BJ (cell line): ENCODE data around the gene MAGIX. TPM values are rescaled to one million over a fixed set of nuclear protein-coding genes. Genes with fewer than 3 reads are reported as not detected.

Source experiments
- CTCF ChIA-PET: fragments of 350-600 bp; formaldehyde crosslinking; extraction: SDS; loops from one replicate; lab custom pipeline; 2021; ENCODE audit warnings: antibody characterized with exemption, inconsistent platforms; lab: Yijun Ruan, JAX
- POLR2A ChIA-PET: fragments of 300-600 bp; sonication (Branson Sonifier 250); formaldehyde crosslinking; extraction: SDS; loops from one replicate; lab custom pipeline; 2021; ENCODE audit warnings: antibody characterized with exemption; lab: Charles Lee
- DNase-seq: peaks from one replicate; pipeline ENCODE4 v3.0.0-alpha.2; 2011; ENCODE audit warnings: low read depth
- H3K27me3 ChIP-seq: 2 replicates; pipeline ENCODE4 v1.6.0; 2011; ENCODE audit warnings: low read length; ENCODE audit not compliant: control insufficient read depth, insufficient read depth
- H3K36me3 ChIP-seq: 2 replicates; pipeline ENCODE4 v1.5.1; 2011; ENCODE audit warnings: low read length; ENCODE audit not compliant: control insufficient read depth, insufficient read depth
- H3K4me3 ChIP-seq: 2 replicates; pipeline ENCODE4 v1.5.1; 2011; ENCODE audit warnings: low read depth, mild to moderate bottlenecking, control low read depth, low read length
- polyA plus RNA-seq: library from polyadenylated mRNA; depleted of rRNA; stranded (reverse); fragments of >200 nt; gene quantifications from 2 replicates; pipeline ENCODE4 v1.2.3, GENCODE V29; 2011
- TF ChIP-seq, protein P1 (sequence below): IDR thresholded peaks from 2 replicates; pipeline ENCODE4 v1.5.1; 2011; ENCODE audit warnings: low read depth, mild to moderate bottlenecking, control low read depth, inconsistent platforms, low read length, moderate library complexity; ENCODE audit not compliant: insufficient read depth

The MAGIX gene
- polyA plus RNA-seq, 1 experiment, result 0.67 TPM

DNA sequence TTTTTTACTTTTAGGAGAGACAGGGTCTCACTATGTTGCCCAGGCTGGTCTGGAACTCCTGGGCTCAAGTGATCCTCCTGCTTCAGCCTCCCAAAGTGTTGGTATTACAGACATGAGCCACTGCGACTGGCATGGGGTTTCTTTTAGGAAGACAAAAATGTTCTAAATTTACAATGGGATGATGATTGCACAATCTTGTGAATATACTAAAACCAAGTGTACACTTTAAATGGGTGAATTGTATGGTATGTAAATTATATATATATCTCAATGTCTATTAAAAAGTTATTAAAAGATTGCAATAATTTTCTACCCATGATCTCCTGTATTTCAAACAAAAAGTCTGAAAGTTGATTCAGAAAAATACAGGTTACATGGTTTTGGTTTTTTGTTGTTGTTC lies 9.1 kb upstream of the MAGIX start:
- ChIA-PET POLR2A (no interaction called here), CTCF (no interaction called here)
- Histone ChIP-seq H3K4me3 (no peak overlapping the region), H3K27me3 (no peaks in the 10 kb centered on the region), H3K36me3 (no peaks in the 10 kb centered on the region)
- TF ChIP-seq, protein P1, sequence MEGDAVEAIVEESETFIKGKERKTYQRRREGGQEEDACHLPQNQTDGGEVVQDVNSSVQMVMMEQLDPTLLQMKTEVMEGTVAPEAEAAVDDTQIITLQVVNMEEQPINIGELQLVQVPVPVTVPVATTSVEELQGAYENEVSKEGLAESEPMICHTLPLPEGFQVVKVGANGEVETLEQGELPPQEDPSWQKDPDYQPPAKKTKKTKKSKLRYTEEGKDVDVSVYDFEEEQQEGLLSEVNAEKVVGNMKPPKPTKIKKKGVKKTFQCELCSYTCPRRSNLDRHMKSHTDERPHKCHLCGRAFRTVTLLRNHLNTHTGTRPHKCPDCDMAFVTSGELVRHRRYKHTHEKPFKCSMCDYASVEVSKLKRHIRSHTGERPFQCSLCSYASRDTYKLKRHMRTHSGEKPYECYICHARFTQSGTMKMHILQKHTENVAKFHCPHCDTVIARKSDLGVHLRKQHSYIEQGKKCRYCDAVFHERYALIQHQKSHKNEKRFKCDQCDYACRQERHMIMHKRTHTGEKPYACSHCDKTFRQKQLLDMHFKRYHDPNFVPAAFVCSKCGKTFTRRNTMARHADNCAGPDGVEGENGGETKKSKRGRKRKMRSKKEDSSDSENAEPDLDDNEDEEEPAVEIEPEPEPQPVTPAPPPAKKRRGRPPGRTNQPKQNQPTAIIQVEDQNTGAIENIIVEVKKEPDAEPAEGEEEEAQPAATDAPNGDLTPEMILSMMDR, result no peak
- no peak for DNase-seq

DNA sequence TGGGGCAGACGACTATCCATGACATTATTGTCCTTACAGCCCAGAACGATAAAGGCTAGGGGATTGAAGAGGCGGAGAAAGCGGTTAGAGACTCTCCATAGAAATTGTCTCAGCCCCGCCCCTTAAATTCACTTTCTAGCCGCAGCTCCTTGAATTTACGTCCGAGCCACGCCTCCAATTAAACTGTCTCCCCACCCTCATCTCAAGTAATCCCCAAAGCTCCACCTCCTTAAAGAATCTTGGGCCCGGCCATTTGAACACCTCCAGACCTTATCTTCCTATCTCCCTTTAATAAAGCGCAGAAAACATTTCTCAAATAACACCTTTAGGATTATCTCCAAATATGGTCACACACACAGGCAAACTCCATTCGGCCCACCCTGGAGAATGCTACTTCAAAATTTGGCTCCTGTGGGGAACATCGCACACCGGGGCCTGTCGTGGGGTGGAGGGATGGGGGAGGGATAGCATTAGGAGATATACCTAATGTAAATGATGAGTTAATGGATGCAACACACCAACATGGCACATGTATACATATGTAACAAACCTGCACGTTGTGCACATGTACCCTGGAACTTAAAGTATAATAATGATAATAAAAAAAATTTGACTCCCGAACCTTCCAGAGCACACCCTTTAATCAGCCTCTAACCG lies 7.2 kb upstream of the MAGIX start:
- TF ChIP-seq, protein P1, result no peak
- H3K27me3 ChIP-seq, result no peaks in the 10 kb centered on the region
- CTCF ChIA-PET, result interaction anchor here (0.6 to 1.4 kb wide), 4 partner anchors 13 to 846 kb away, joined by 3 to 4 read pairs (median 4); no protein-coding TSS in a partner anchor
- POLR2A ChIA-PET, result interaction anchor here (0.6 to 0.7 kb wide), 2 partner anchors 234 to 418 kb away, joined by 3 to 9 read pairs; no protein-coding TSS in a partner anchor
- H3K4me3 ChIP-seq, result peak overlapping the region; percentile 32
- DNase-seq, result no peak
- H3K36me3 ChIP-seq, result no peaks in the 10 kb centered on the region

DNA sequence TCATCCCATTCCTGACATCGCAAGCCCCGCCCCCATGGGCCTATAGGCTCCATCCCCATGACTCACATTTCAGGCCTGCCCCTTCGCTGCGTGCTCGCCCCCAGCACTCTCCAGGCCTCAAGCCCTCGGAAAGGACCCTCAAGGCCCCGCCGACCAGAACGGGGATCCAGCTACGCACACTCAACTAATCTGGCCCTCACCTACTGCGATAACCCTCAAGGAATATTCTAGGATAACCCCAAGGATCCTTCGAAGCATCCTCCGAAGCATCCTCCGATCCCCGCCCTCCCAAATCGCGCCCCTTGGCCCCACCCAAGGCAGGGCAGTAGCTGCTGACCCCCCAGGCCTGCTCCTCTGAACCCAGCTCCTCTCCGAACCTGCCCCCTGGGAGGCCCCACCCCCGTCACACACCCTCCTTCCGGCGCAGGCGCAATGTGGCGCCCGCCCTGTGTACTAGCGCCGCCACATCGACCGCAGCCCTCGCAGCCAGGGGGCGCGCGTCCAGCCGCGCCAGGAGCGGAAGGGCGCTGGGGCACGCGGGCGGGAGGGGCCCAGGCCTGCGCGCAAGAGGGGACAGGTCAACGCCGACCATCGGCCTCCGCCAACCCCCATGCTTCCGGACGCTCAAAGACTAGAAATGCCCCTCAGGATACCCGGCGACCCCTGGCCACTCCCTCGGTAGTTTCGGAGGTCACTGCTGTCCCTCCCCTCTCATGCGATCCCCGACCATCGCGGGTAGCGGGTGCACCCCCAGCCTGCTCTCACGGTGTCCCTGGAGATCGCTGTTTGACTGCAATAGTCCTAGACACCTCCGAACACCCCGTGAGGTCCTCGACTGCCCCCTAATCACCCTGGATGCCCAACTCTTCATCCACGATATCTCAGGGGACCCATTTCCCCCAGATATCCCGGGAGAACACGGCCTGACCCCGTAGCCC lies 6.4 kb upstream of the MAGIX start:
- H3K27me3 ChIP-seq, result no peaks in the 10 kb centered on the region
- H3K4me3 ChIP-seq, result peak overlapping the region; percentile 58
- CTCF ChIA-PET, result interaction anchor here (1.0 to 1.4 kb wide), 3 partner anchors 14 to 36 kb away, joined by 4 read pairs; no protein-coding TSS in a partner anchor
- TF ChIP-seq, protein P1, result peak; percentile 61
- no peaks in the 10 kb centered on the region for H3K36me3 ChIP-seq
- POLR2A ChIA-PET, result interaction anchor here (0.6 to 0.7 kb wide), 2 partner anchors 235 to 419 kb away, joined by 3 to 9 read pairs; no protein-coding TSS in a partner anchor
- peak; percentile 23 for DNase-seq

DNA sequence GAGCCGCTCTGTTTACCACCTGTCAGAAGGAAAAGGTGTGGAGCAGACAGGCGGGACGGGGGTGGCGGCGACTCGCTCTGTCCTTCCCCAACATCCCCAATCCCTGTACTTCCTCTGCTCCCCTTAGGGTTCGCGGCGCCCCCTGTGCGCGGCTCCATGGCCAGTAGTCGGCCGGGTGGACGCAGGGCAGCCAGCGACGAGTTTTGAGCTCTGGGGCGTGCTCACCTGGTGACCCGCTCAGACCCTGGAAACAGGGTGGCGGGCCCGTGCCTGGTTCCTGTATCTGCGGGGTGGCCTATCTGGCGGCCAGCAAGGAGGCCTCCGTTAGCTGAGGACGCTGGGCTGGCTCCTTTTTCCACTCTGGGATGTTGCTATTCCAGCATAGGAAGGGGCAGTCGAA lies 5.4 kb upstream of the MAGIX start:
- DNase-seq, result no peak
- TF ChIP-seq, protein P1, result no peak
- CTCF ChIA-PET, result interaction anchor here (0.8 kb wide), 1 partner anchor 9 kb away, joined by 3 read pairs; no protein-coding TSS in a partner anchor
- Histone ChIP-seq H3K36me3 (no peaks in the 10 kb centered on the region), H3K4me3 (no peak overlapping the region), H3K27me3 (no peaks in the 10 kb centered on the region)
- POLR2A ChIA-PET, result no interaction called here

DNA sequence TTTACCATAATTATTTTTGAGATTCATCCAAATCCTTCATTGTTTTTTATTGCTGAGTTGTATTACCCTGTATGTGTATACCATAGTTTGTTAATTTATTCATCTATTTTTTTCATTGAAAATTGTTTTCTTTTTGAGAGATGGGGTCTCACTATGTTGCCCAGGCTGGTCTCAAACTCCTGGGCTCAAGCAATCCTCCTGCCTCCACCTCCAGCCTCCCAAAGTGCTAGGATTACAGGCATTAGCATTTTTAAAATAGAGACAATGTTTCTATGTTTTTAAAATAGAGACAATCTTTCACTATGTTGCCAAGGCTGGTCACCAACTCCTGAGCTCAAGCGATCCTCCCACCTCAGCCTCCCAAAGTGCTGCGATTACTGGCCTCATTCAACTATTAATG lies 1.6 kb upstream of the MAGIX start:
- H3K36me3 ChIP-seq, result no peaks in the 10 kb centered on the region
- H3K4me3 ChIP-seq, result no peak overlapping the region
- ChIA-PET CTCF (interaction anchor here (1.0 kb wide), 1 partner anchor 11 kb away, joined by 3 read pairs; the partner anchor contains the start of gene PLP2), POLR2A (no interaction called here)
- no peak for DNase-seq
- no peaks in the 10 kb centered on the region for H3K27me3 ChIP-seq
- TF ChIP-seq, protein P1, result no peak
